Thoracic aorta (tissue), 2 donors: Measurements from ENCODE around the gene PGM3. TPM values are rescaled to one million over a fixed set of nuclear protein-coding genes. Genes with fewer than 3 reads are reported as not detected.
A peak's percentile ranks its signal among the peaks of the same experiment; 100 is the strongest.

Experiments used
- ATAC-seq: fragments of 150-250 bp; one replicate; pipeline ENCODE4 v1.8.0; 2017; ENCODE audit warnings: low read depth; ENCODE audit not compliant: insufficient number of reproducible peaks, low FRiP score
- DNase-seq: peaks from one replicate; pipeline ENCODE4 v3.0.0-alpha.2; 2020; ENCODE audit warnings: low spot score
- H3K27ac ChIP-seq, 2 donors: fragments of 200-600 bp; sonication (generic); 1 replicate in 1 of 2; 2 replicates in 1 of 2; pipeline ENCODE4 v1.5.1; 2016; ENCODE audit warnings: mild to moderate bottlenecking in 2 of 2, moderate library complexity in 2 of 2
- H3K27me3 ChIP-seq: fragments of 200-600 bp; sonication (generic); replicated peaks from 2 replicates; pipeline ENCODE4 v1.6.0; 2016; ENCODE audit warnings: mild to moderate bottlenecking; ENCODE audit not compliant: insufficient read depth
- H3K36me3 ChIP-seq: fragments of 200-600 bp; sonication (generic); one replicate; pipeline ENCODE4 v1.5.1; 2016
- H3K4me1 ChIP-seq, 2 donors: fragments of 200-600 bp; sonication (generic); 1 replicate in 1 of 2; 2 replicates in 1 of 2; pipeline versions ENCODE4 v1.5.1 to v1.6.0; 2016; ENCODE audit warnings: low read depth in 2 of 2, mild to moderate bottlenecking in 1 of 2; ENCODE audit not compliant: control insufficient read depth in 1 of 2
- H3K4me3 ChIP-seq: fragments of 200-600 bp; sonication (generic); 2 replicates; pipeline ENCODE4 v1.5.1; 2016; ENCODE audit warnings: mild to moderate bottlenecking
- H3K9me3 ChIP-seq: fragments of 200-600 bp; sonication (generic); 2 replicates; pipeline ENCODE4 v1.5.1; 2016
- CTCF ChIP-seq: fragments of 200-600 bp; sonication (generic); IDR thresholded peaks from one replicate; pipeline ENCODE4 v1.5.1; 2019; ENCODE audit warnings: antibody characterized with exemption
- total RNA-seq, 2 donors: library from RNA; depleted of rRNA; stranded (reverse); fragments of >200 nt; gene quantifications; one replicate each; pipeline versions ENCODE4 v1.1.0 to v1.2.3, GENCODE V29; 2016

The PGM3 gene
- total RNA-seq, result 10 to 100 TPM; 30.8 to 33.4 TPM

- TF ChIP-seq CTCF, result no peak
- Histone ChIP-seq H3K27me3 (no peaks in the 10 kb centered on the region), H3K36me3 (no peaks in the 10 kb centered on the region), H3K4me3 (peak within 1 kb of the TSS; percentile 88), H3K4me1 (peaks cover 17 to 36% of the 10 kb centered on the region in 2 donors), H3K27ac (peak within 1 kb of the TSS; percentile 80 to 85), H3K9me3 (no peaks in the 10 kb centered on the region)
- DNase-seq (peak; percentile 67), ATAC-seq (peak; percentile 96)
Measured at GRCh38 chr6:83192871-83193746, at the start of gene PGM3, which contains the start of gene RWDD2A. PGM3 (minus strand) TSS chr6:83193265; CDS start chr6:83191012, 2,253 bp downstream. RWDD2A (plus strand) TSS chr6:83193357; CDS start chr6:83194452, 1,095 bp downstream.

DNA sequence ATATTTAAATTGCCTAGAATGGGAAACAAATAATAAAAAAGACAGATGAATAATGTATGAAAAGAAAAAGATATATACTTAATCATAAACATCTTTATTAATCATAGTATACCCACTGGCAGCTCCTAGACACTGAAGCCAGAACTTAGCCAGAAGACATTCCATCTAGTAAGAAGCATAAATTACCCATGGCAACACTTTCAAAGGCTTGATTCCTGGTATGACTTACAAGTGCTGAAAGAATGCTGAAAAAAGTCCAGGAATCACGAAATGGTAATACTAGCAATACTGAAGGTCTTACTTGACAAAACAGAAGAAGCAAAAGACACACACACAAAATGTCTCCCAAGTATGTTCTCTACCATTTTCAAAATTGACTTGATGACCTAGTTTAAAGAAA lies 38.1 kb upstream of the PGM3 start:
- no peak overlapping the region for H3K4me3 ChIP-seq
- H3K36me3 ChIP-seq, result peaks cover 4% of the 10 kb centered on the region
- no peak for TF ChIP-seq CTCF
- H3K27me3 ChIP-seq, result no peaks in the 10 kb centered on the region
- ATAC-seq (no peak), DNase-seq (no peak)
- no peak overlapping the region for H3K27ac ChIP-seq
- peaks cover 11 to 18% of the 10 kb centered on the region in 2 donors for H3K4me1 ChIP-seq
- H3K9me3 ChIP-seq, result no peaks in the 10 kb centered on the region

DNA sequence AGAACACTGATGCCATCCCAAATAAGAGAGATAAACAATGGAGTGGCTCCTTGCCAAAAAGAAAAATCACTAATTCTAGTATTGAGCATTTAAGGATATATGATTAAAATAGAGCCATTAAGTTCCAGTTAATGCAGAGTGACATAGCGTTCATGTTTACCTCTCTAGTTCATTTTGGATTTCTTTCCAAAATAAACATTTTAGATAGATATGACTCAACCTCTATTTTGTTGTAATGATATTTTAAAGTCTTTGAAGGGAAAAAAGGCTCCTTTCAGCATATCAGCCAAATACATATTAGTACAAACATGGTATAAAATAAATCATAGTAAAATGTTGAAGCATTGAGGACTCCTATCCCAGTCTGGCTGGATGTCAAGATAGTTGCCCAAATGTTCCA lies 33.5 kb upstream of the PGM3 start:
- H3K36me3 ChIP-seq, result peaks cover 4% of the 10 kb centered on the region
- no peak overlapping the region for H3K27ac ChIP-seq
- no peak for TF ChIP-seq CTCF
- DNase-seq (no peak), ATAC-seq (no peak)
- no peaks in the 10 kb centered on the region for H3K9me3 ChIP-seq
- H3K4me3 ChIP-seq, result no peak overlapping the region
- no peaks in the 10 kb centered on the region for H3K27me3 ChIP-seq
- peaks cover 9 to 21% of the 10 kb centered on the region in 2 donors for H3K4me1 ChIP-seq

GRCh38 chr6:83221889-83222479 lies 28.9 kb upstream of the PGM3 start:
- H3K27me3 ChIP-seq, result no peaks in the 10 kb centered on the region
- peak; percentile 50 for TF ChIP-seq CTCF
- H3K9me3 ChIP-seq, result no peaks in the 10 kb centered on the region
- ATAC-seq (no peak), DNase-seq (no peak)
- no peak overlapping the region for H3K4me3 ChIP-seq
- no peak overlapping the region for H3K27ac ChIP-seq
- peaks cover 3 to 12% of the 10 kb centered on the region in 2 donors for H3K4me1 ChIP-seq
- no peaks in the 10 kb centered on the region for H3K36me3 ChIP-seq

DNA sequence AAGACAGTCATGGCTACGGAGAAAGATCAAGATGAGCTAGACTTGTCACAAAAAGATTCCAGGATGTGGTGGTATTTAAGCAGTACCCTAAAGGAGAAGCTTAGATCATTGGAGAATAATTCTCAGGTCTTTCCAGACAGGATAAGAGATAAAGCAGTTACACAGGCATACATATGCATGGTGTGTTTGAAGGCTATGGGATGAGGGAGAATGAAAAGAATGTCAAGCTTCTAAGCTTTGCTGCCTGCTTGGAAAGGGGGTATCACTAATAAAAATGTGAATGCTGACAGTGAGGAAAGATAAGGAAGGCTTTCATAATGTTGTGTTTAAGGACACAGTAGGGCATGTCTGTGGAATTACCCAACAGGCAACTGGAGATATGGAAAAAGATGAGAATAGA lies 28.2 kb upstream of the PGM3 start:
- TF ChIP-seq CTCF, result no peak
- Histone ChIP-seq H3K4me1 (peaks cover 0 to 6% of the 10 kb centered on the region in 2 donors), H3K4me3 (no peak overlapping the region), H3K27ac (no peak overlapping the region), H3K9me3 (no peaks in the 10 kb centered on the region), H3K36me3 (no peaks in the 10 kb centered on the region), H3K27me3 (no peaks in the 10 kb centered on the region)
- DNase-seq (no peak), ATAC-seq (no peak)
